MM.1S (cell line): ENCODE results near the gene ROCK2.

Source experiments
- EZH2 ChIP-seq: fragments of 300-600 bp; sonication (generic); optimal IDR thresholded peaks from 2 replicates; pipeline ENCODE3; 2017; ENCODE audit warnings: low read depth, mild to moderate bottlenecking, antibody characterized with exemption, low read length, mixed read lengths
- EZH2phosphoT487 ChIP-seq: fragments of 300-600 bp; sonication (generic); IDR thresholded peaks from 2 replicates; pipeline ENCODE4 v1.6.1; 2018; ENCODE audit warnings: antibody characterized with exemption, low read length
- TF ChIP-seq, protein P1 (sequence below): fragments of 300-600 bp; sonication (generic); IDR thresholded peaks from 2 replicates; pipeline ENCODE4 v1.5.1; 2016; ENCODE audit warnings: antibody characterized with exemption, low read length, mixed read lengths

DNA sequence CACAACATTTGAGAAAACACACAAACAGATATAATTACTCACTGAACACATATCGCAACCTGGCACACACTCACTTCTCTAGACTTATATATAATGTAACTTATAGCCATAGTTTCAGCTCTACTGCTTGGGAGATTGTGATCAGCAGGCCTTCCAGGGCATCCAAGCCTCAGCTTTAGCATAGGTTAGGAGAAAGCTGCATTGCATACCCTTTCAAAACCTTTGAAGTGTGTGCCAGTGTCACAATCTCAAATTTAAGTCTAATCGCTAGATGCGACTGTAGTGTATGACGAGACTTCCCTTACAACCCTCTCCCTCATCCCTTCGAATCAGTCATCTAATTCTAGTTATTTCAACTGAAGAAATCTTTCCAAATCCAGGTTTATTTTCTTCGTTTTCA is 158.3 kb downstream of the ROCK2 start:
- TF ChIP-seq, protein P1, sequence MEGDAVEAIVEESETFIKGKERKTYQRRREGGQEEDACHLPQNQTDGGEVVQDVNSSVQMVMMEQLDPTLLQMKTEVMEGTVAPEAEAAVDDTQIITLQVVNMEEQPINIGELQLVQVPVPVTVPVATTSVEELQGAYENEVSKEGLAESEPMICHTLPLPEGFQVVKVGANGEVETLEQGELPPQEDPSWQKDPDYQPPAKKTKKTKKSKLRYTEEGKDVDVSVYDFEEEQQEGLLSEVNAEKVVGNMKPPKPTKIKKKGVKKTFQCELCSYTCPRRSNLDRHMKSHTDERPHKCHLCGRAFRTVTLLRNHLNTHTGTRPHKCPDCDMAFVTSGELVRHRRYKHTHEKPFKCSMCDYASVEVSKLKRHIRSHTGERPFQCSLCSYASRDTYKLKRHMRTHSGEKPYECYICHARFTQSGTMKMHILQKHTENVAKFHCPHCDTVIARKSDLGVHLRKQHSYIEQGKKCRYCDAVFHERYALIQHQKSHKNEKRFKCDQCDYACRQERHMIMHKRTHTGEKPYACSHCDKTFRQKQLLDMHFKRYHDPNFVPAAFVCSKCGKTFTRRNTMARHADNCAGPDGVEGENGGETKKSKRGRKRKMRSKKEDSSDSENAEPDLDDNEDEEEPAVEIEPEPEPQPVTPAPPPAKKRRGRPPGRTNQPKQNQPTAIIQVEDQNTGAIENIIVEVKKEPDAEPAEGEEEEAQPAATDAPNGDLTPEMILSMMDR, result no peak
- TF ChIP-seq EZH2 (no peak), EZH2phosphoT487 (no peak)
